ENCODE data around the gene CD81. TPM values are rescaled to one million over a fixed set of nuclear protein-coding genes. Genes with fewer than 3 reads are reported as not detected.

CD81 gene
- total RNA-seq, 1 experiment from 2014 or later = 288 TPM

- no peak for DNase-seq (ENCODE audit: low spot score)
These were observed 44.3 kb downstream of the CD81 start for GRCh38 chr11:2421226-2421994.

DNA sequence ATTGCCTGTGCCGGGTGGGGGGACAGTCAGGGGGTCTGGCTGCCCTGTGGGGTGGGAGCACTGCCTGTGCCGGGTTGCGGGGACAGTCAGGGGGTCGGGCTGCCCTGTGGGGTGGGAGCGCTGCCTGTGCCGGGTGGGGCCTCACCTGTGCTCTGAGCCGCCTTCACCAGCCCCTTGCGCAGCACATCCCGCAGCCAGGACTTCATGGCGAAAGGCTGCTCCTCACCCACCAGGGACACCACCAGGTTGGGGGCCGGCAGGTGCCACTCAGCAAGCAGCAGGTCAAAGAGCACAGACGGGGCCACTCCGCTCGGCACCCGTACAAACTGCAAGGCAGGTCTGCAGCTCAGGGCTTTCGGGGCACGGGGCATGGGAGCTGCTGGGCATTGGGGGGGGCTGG lies 44.9 kb downstream of the CD81 start:
- DNase-seq (ENCODE audit: low spot score) = no peak

DNA sequence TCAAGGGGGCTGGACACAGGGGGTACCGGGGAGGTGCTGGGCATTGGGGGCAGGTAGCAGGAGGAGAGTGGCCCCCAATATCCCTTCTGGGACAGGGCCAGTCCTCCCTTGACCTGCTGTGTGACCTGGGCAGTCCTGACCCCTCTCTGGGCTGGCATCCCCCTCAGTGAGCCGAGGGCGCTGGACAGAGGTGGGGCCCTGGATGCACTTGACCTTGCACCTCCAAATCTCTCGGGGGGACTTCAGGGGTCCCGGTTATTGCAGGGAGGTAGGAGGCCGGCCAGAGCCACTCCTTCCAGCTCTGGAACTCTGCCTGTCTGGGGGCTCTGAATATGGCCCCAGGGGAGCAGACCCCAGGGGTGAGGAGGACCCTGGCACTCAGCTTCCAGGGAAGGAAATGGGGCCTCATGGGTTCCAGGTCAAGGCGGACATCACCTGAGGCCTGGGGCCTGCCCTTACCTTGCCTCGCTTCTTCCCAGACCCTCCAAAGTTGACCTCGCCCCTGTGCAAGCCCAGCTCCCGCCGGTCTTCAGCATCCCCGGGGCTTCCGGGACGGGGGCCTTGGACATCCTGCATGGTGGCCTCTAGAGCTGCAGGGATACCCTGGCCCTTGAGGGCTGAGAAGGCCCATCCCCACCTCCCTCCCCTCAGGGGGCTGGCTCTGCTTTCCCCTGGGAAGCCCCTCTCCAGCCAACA lies 45.5 kb downstream of the CD81 start:
- no peak for DNase-seq (ENCODE audit: low spot score)

GRCh38 chr11:2423157-2424025 lies 46.3 kb downstream of the CD81 start:
- no peak for DNase-seq (ENCODE audit: low spot score)

DNA sequence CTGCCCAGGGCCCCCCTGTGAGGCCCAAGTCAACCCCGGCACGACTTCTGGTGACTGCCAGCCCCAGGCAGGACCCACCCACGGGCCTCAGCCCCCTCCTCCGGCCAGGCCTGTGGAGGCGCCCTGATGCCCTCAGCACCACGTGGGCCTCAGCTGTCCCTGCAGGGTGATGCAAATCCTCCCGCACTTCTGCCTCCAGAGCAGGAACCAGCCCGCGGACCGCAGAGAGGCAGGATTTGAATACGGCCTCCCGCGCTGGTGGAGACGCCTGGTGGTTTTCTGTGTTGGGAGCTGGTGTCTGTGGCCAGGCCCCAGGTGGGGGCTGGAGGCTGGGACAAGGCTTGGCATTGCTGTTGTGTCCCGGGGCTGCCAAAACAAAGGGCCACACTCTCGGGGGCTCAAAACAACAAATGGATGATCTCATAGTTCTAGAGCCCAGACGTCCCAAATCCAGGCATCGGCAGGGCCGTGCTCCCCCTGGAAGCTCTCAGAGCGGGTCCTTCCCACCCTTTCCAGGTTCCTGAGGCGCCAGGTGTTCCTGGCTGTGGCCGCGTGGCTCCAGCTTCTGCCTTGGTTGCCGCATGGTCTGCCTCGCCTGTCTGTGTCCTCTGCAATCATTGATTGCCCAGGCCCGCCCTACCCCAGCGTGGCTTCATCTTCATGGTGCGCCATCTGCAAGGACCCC lies 47.8 kb downstream of the CD81 start:
- no peak for DNase-seq (ENCODE audit: low spot score)

GRCh38 chr11:2425506-2425905 lies 48.4 kb downstream of the CD81 start:
- no peak for DNase-seq (ENCODE audit: low spot score)

- DNase-seq (ENCODE audit: low spot score) = no peak
These were observed 49.1 kb downstream of the CD81 start for GRCh38 chr11:2426221-2426620.

DNA sequence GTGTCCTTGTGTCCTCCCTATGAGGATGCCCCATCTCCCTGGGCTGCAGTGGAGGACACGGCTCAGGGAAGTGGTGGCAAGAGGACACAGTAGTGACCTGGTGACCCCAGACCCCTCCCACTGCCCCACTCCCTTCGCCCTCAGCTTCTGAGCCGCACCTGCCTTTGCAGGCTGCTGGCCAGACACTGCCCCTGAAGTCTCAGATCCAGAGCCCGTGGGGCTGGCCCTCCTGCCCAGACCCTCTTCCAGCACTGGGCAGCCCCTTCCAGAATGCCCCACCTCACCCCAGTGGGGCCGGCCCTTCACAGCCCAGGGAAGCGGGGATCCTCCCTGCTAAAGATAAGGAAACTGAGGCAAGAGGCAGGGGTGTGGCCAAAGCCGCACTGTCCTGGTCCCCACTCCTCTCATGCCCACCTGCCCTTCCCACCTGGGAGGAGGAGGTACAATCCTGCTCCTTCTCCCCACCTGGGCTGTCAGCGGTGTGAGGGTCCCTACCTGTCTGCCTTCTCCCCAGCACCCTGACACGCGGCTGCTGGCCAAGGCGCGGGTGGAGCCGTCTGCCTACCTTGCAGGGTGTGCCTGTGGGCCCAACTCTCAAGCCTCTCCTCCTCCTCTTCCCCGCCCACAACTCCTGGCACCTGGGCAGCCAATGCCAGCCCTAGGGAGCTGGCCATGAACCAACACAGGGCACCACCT lies 49.9 kb downstream of the CD81 start:
- no peak for DNase-seq (ENCODE audit: low spot score)

GRCh38 chr11:2427721-2428321 lies 50.7 kb downstream of the CD81 start:
- no peak for DNase-seq (ENCODE audit: low spot score)

DNA sequence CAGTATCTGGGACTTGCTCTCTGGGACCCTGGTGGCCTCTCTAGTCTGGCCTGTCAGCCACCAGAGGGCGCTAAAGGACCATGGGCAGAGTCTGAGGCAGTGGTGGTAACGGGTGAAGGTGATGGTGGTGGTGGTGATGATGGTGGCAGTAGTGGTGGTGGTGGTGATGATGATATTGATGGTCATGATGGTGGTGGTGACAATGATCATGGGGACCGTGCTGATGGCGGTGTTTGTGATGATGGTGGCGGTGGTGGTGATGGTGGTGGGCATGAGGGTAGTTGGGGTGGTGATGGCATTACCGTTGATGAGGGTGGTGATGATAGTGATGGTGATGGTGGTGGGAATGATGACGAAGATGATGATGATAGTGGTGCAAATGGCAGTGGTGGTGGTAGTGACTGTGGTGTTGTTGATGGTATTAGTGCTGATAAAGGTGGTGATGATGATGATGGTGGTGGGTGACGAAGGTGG lies 51.2 kb downstream of the CD81 start:
- peak; percentile 49 for DNase-seq (ENCODE audit: low spot score)

DNA sequence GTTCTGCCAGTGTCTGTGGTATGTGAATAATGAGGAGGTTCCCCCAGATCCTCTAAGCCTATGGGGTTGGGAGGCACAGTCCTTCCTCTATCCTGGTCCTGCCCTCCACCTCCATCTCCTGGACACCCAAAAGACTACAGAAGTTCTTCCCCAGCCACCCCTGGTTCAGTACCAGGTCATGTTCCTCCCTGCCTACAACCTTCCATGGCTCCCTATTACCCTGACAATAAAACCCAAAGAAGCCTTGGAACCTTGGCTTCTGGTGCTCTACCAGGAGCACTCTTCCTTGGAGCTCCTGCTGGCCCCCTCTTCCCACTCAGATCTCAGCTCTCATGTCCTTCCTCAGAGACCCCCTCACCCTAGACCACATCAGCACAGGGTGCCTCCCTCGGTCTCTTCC lies 54.3 kb downstream of the CD81 start:
- no peak for DNase-seq (ENCODE audit: low spot score)

DNA sequence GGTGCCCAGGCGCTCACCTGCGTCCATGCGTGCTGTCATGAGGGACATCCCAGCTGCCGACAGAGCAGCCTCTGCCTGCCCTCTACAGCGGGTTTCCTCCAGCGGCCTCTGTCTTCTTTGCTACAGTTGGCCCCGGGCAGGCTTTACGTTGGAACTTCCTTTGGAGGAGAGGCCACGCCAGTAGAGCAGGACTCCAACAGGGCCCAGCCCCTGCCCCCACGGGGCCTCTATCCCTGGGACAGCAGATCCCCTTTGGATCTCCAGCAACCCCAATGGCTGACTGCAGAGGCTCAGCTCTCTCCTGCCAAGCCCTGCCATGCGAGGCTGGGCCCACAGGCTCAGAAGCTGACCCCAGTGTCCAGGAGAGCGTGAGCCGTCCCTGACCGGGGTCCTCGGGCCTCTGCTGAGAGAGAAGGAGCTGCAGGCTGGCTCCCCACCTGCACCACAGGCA lies 55.1 kb downstream of the CD81 start:
- no peak for DNase-seq (ENCODE audit: low spot score)

DNA sequence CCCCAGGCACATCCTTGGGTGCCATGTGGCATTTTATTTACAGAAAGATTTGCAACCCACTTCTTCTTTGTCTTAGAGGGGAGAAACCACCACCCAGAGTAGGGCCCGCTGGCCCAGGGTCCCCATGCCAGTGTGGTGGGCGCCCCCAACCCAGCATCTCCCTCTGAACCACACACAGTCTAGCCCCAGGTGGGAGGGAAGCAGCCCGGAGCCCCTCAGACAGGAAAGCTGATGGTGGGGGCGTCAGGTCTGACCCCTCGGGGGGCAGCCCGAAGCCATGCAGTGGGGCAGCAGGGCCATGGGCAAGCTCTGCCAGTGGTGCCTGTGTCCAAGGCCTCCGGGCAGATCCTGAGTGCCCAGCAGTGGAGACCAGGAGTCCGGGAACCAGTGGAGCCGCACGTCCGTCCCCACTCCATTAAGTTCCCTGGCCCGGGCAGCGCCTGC lies 55.5 kb downstream of the CD81 start:
- no peak for DNase-seq (ENCODE audit: low spot score)

DNA sequence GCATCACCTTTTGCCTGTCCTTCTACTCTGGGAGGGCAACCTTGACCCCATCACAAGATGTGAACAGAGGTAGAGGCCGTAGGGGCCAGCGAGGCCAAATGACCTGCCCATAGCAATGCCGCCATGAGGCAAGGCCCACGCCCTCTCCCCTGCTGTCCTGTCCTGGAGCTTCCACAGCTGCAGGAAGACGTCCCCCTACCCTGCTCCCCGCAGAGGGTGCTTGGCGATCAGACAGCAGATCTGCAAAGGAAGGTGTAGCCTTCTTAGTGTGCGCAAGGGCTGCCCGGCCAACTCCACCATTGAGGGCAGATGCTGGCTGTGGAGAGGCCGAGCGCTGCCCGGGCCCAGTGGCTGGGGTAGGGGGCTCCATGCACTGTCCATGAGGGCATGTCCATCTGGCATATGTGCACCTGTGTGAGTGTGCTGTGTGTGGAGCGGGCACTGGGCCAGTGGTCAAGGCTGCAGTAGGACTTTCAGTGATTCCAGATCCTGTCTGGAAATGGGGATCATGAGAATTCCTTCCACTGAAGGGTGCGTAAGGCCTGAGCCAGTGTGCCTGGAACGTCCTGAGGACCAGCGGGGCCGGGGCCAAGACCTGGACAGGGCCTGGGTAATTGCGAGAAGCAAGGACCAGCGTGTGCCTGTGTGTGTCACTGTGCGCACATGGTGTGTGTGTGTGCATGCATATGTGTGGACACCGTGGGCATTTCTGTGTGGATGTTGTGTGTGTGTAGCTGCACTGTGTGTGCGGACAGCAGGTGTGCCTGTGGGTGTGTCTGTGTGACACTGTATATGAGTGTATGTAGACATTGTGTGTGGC lies 56.2 kb downstream of the CD81 start:
- DNase-seq (ENCODE audit: low spot score) = no peak

GRCh38 chr11:2434008-2434407 lies 56.9 kb downstream of the CD81 start:
- DNase-seq (ENCODE audit: low spot score) = no peak

DNA sequence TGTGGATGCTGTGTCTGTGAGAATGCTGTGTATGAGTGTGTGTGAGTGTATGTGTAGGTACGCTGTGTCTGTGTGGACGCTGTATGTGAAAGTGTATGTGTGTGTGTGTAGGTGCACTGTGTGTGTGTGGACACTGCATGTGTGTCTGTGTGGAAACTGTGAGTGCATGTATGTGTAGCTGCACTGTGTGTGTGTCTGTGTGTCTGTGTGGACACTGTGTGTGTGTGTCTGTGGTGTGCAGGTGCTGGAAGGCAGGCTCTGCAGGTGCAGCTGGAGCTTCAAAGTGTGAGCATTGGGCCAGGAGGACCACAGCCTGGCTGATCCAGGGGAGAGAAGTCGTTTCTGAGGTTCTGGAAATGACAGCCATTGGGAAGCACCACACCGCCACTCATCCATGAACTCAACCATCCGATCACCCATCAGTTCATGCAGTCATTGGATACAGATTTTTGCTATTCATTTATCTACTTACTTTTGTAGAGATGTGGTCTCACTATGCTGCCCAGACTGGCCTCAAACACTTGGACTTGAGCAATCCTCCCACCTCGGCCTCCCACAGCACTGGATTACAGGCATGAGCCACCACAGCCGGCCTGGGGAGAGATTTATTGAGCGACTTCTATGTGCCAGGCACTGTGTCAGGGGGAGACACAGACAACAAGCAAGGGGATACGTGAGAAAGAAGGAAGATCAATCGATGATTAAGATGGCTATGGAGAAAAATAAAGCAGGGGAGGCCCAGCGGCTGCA lies 57.6 kb downstream of the CD81 start:
- no peak for DNase-seq (ENCODE audit: low spot score)

- DNase-seq (ENCODE audit: low spot score) = no peak
These were observed 58.3 kb downstream of the CD81 start for GRCh38 chr11:2435288-2436012.

- DNase-seq (ENCODE audit: low spot score) = no peak
These were observed 59.0 kb downstream of the CD81 start for GRCh38 chr11:2436013-2436520.
